ENCODE results near the gene WNT7A.

Gene WNT7A

DNA sequence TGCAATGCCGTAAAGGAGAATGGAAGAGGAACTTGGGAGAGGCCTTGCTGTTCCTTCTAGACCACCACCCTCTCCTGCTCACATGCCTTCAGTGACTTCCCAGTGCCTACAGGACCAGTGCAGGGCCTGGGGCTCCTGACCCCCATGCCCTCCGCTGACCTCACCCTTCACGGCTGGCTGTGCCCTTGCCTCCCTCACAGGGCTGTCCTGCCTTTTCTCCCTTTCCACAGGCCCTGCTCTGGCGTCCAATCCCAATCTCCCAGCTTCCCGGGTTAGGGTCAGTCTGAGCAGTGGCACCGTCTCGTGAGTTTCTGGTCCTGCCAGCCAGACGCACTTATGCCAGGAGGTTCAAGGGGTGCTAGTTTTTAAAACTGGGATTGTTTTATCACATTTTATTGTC is 110.4 kb downstream of the WNT7A start:
- DNase-seq (ENCODE audit: low read depth), result no peak

DNA sequence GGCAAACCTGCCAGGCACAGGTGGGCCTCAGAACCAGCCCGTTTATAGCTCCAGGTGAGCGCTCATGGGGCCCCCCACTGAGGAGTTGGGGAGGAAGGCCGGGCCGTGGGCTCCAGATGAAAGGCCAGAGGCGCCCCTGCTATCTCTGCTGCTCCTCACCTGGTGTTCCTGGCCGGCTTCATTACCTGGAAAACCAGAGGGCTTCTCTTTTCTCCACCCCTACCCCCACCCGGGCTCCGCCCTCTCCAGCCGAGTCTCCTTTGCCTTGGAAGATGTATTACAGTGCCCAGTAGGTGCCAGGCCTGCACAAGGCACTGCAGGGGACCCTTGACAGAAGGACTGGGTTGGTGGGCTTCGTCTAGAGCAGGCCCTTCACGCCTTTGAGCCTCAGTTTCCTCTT is 111.4 kb downstream of the WNT7A start:
- no peak for DNase-seq (ENCODE audit: low read depth)

DNA sequence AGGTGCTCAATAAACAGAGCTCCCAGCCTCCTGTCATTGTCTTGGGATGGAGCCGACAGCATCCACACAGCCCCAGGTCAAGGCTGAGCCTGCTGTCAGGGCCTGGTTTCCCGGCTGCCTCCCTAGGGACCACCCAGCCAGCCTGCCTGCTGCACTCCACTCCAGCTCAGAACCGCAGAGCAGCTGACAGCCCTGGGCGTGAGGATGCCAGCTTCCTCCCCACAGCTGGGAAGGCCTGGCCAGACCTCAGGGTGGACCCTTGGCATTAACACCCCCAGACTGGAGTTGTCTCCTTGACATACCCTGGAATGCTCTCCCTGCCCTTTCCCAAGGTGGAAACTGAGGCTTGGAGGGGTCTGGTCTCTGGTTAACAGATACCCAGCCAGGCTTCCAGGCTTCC is 112.0 kb downstream of the WNT7A start:
- no peak for DNase-seq (ENCODE audit: low read depth)

GRCh38 chr3:13767030-13767429 is 112.8 kb downstream of the WNT7A start:
- DNase-seq (ENCODE audit: low read depth), result no peak

Data from stimulated activated CD8-positive, alpha-beta memory T cell treated with anti-CD3 and anti-CD28 coated beads, Interleukin-7, amount 100 ng/mL, for 24 hours (primary cell).